Measurements from ENCODE around the gene IFNL1. TPM values are rescaled to one million over a fixed set of nuclear protein-coding genes. Genes with fewer than 3 reads are reported as not detected.

IFNL1 gene
- total and polyA plus RNA-seq, 2 donors, result 0.21 TPM; not detected in 1

- no peak for DNase-seq (ENCODE audit: low read depth in 6 of 9, low spot score in 9 of 9)
- H3K27ac ChIP-seq (ENCODE audit: low read depth in 1 of 2, low read length in 1 of 2), result no peak overlapping the region
- peaks cover 3 to 17% of the 10 kb centered on the region in 2 donors for H3K36me3 ChIP-seq (ENCODE audit: control insufficient read depth in 2 of 2, insufficient read depth in 2 of 2, low read length in 1 of 2)
- H3K9me3 ChIP-seq (ENCODE audit: control insufficient read depth in 2 of 2, insufficient read depth in 1 of 2, low read length in 1 of 2), result no peaks in the 10 kb centered on the region
- peaks cover 0 to 11% of the 10 kb centered on the region in 2 donors for H3K27me3 ChIP-seq (ENCODE audit: control insufficient read depth in 2 of 2, insufficient read depth in 1 of 2, low read length in 1 of 2)
- WGBS, result 14% methylated on average over 10 of the region's 10 CpGs
- H3K4me3 ChIP-seq (ENCODE audit: low read length in 2 of 2), result peak overlapping the region in 1 of 2 donors; percentile 70
- H3K4me1 ChIP-seq (ENCODE audit: control insufficient read depth in 2 of 2, insufficient read depth in 2 of 2, low read length in 2 of 2), result peaks cover 9 to 13% of the 10 kb centered on the region in 2 donors
These were observed 25.1 kb downstream of the IFNL1 start for GRCh38 chr19:39321117-39321831.

- peaks cover 4 to 15% of the 10 kb centered on the region in 2 donors for H3K36me3 ChIP-seq (ENCODE audit: control insufficient read depth in 2 of 2, insufficient read depth in 2 of 2, low read length in 1 of 2)
- peaks cover 9 to 13% of the 10 kb centered on the region in 2 donors for H3K4me1 ChIP-seq (ENCODE audit: control insufficient read depth in 2 of 2, insufficient read depth in 2 of 2, low read length in 2 of 2)
These were observed 25.6 kb downstream of the IFNL1 start for GRCh38 chr19:39321832-39322176.

GRCh38 chr19:39324242-39324842, 28.1 kb downstream of the IFNL1 start:
- no peak overlapping the region for H3K27ac ChIP-seq (ENCODE audit: low read depth in 1 of 2, low read length in 1 of 2)
- WGBS, result 97% methylated on average over 5 of the region's 5 CpGs
- peaks cover 28 to 35% of the 10 kb centered on the region in 2 donors for H3K36me3 ChIP-seq (ENCODE audit: control insufficient read depth in 2 of 2, insufficient read depth in 2 of 2, low read length in 1 of 2)
- H3K4me3 ChIP-seq (ENCODE audit: low read length in 2 of 2), result no peak overlapping the region
- DNase-seq (ENCODE audit: low read depth in 6 of 9, low spot score in 9 of 9), result no peak
- H3K9me3 ChIP-seq (ENCODE audit: control insufficient read depth in 2 of 2, insufficient read depth in 1 of 2, low read length in 1 of 2), result no peaks in the 10 kb centered on the region
- peaks cover 0 to 11% of the 10 kb centered on the region in 2 donors for H3K27me3 ChIP-seq (ENCODE audit: control insufficient read depth in 2 of 2, insufficient read depth in 1 of 2, low read length in 1 of 2)
- H3K4me1 ChIP-seq (ENCODE audit: control insufficient read depth in 2 of 2, insufficient read depth in 2 of 2, low read length in 2 of 2), result peaks cover 13 to 18% of the 10 kb centered on the region in 2 donors

More at GRCh38 chr19:39321832-39322176, 25.6 kb downstream of the IFNL1 start:
- no peaks in the 10 kb centered on the region for H3K9me3 ChIP-seq (ENCODE audit: control insufficient read depth in 2 of 2, insufficient read depth in 1 of 2, low read length in 1 of 2)
- peaks cover 0 to 11% of the 10 kb centered on the region in 2 donors for H3K27me3 ChIP-seq (ENCODE audit: control insufficient read depth in 2 of 2, insufficient read depth in 1 of 2, low read length in 1 of 2)
- no peak overlapping the region for H3K4me3 ChIP-seq (ENCODE audit: low read length in 2 of 2)
- H3K27ac ChIP-seq (ENCODE audit: low read depth in 1 of 2, low read length in 1 of 2), result no peak overlapping the region
- no peak for DNase-seq (ENCODE audit: low read depth in 6 of 9, low spot score in 9 of 9)

DNA sequence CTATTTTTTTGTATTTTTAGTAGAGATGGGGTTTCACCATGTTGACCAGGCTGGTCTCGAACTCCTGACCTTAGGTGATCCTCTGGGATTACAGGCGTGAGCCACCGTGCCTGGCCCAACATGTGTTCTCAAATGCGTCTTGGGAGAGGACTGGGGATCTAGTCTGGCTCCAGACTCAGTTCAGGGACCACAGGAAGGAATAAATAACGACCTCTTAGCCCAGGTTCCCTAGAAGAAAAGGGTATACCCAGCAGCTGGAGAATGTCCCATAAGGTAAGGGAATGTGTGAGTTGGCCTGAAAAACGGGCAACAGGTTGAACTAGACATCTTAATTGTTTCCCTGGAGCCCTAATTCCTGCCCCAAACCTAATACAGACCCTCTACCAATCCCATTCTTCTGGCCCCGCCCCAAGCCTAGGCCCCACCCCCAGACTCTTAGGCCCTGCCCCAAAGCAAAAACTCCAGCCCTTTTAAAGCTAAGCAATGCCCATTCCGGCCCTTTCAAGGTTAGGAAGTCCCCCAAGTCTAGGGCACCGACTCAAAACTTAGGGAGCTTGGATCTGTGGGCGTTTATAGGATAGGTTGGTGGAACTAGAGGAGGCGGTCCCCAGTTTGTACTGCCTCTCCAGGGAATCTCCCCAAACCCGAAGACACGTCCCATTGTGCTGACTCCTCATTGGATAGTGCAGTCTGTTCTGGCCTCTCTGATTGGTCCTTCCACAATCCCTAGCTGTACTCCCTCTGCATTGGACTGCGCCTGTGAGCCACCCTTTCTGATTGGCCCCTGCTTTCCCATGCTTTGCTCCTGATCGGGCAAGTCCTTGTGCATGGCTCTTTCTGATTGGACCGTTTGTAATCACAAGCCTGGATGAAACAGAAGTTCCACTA, 29.8 kb downstream of the IFNL1 start:
- Histone ChIP-seq H3K27me3 (ENCODE audit: control insufficient read depth in 2 of 2, insufficient read depth in 1 of 2, low read length in 1 of 2) (peaks cover 0 to 4% of the 10 kb centered on the region in 2 donors), H3K4me1 (ENCODE audit: control insufficient read depth in 2 of 2, insufficient read depth in 2 of 2, low read length in 2 of 2) (peaks cover 4 to 8% of the 10 kb centered on the region in 2 donors), H3K36me3 (ENCODE audit: control insufficient read depth in 2 of 2, insufficient read depth in 2 of 2, low read length in 1 of 2) (peaks cover 35 to 46% of the 10 kb centered on the region in 2 donors), H3K4me3 (ENCODE audit: low read length in 2 of 2) (no peak overlapping the region), H3K27ac (ENCODE audit: low read depth in 1 of 2, low read length in 1 of 2) (no peak overlapping the region), H3K9me3 (ENCODE audit: control insufficient read depth in 2 of 2, insufficient read depth in 1 of 2, low read length in 1 of 2) (no peaks in the 10 kb centered on the region)
- DNase-seq (ENCODE audit: low read depth in 6 of 9, low spot score in 9 of 9), result no peak
- WGBS, result 96% methylated on average over 16 of the region's 16 CpGs

DNA sequence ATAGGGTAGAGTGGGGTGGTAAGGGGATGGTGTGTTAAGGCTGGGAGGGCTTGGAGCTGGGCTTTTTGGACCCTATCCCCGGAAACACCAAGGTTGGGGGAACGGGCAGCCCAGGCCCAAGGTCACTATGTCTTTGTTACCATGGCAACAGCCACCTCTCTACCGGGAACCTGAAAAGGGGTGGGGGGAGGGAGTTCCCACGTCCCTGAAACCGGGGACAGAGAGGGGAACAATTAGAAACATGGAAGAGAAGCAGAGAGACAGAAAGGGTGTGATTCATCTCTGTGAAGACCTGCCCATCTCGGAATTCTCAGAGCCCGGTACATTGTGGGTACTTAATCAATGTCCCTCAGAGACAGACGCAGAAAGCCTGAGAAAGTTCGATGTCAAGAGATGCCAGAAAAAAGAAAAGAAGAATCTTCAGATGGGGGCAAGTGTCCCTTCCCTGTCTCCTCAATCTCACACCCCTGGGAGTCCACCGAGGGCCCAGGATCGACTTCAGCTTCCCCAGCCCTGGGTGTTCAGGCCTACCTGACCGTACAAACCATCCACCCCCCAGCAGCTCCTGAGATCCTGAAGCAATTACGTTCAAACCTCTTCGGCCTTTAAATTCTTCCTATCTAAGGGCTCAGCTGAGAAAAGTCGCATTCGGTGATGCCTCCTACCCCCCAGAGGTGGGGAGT, 31.3 kb downstream of the IFNL1 start:
- 92% methylated on average over 16 of the region's 16 CpGs for WGBS
- Histone ChIP-seq H3K9me3 (ENCODE audit: control insufficient read depth in 2 of 2, insufficient read depth in 1 of 2, low read length in 1 of 2) (no peaks in the 10 kb centered on the region), H3K27ac (ENCODE audit: low read depth in 1 of 2, low read length in 1 of 2) (no peak overlapping the region), H3K27me3 (ENCODE audit: control insufficient read depth in 2 of 2, insufficient read depth in 1 of 2, low read length in 1 of 2) (no peaks in the 10 kb centered on the region), H3K4me1 (ENCODE audit: control insufficient read depth in 2 of 2, insufficient read depth in 2 of 2, low read length in 2 of 2) (peaks cover 4 to 5% of the 10 kb centered on the region in 2 donors), H3K4me3 (ENCODE audit: low read length in 2 of 2) (no peak overlapping the region), H3K36me3 (ENCODE audit: control insufficient read depth in 2 of 2, insufficient read depth in 2 of 2, low read length in 1 of 2) (peaks cover 43 to 58% of the 10 kb centered on the region in 2 donors)
- no peak for DNase-seq (ENCODE audit: low read depth in 6 of 9, low spot score in 9 of 9)

DNA sequence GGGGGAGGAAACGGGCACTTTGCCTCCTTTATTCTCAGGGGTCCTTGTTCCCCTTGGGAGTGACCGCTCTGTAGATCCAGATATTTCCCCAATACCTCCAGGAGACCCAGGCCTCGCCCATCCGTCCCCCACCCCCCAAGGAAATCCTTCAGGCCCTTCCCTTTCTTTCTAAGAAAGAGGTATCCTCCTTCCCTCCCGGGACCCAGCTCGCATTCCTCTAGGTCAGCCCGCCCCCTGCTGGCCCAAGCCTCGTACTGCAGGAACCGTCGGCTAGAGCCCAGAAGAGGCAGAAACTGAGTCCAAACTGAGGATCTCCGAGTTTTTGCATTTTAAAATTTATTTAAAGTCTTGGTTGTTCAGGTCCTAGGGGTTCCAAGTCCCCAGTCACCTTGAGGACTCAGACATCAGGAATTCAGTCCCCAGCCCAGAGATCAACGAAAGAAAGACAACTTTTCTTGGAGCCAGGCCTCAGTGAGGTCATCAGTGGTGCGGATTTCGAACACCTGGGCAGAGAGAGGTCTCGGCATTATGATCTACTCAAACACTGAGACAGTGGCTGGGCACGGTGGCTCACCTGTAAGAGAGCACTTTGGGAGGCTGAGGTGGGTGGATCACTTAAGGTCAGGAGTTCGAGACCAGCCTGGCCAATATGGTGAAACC, 32.0 kb downstream of the IFNL1 start:
- no peak overlapping the region for H3K27ac ChIP-seq (ENCODE audit: low read depth in 1 of 2, low read length in 1 of 2)
- peak in 5 of 9 donors; percentile 53 to 74 (median 60) for DNase-seq (ENCODE audit: low read depth in 6 of 9, low spot score in 9 of 9)
- peaks cover 47 to 64% of the 10 kb centered on the region in 2 donors for H3K36me3 ChIP-seq (ENCODE audit: control insufficient read depth in 2 of 2, insufficient read depth in 2 of 2, low read length in 1 of 2)
- H3K4me1 ChIP-seq (ENCODE audit: control insufficient read depth in 2 of 2, insufficient read depth in 2 of 2, low read length in 2 of 2), result peaks cover 4 to 9% of the 10 kb centered on the region in 2 donors
- H3K9me3 ChIP-seq (ENCODE audit: control insufficient read depth in 2 of 2, insufficient read depth in 1 of 2, low read length in 1 of 2), result no peaks in the 10 kb centered on the region
- no peak overlapping the region for H3K4me3 ChIP-seq (ENCODE audit: low read length in 2 of 2)
- WGBS, result 51% methylated on average over 17 of the region's 17 CpGs
- H3K27me3 ChIP-seq (ENCODE audit: control insufficient read depth in 2 of 2, insufficient read depth in 1 of 2, low read length in 1 of 2), result no peaks in the 10 kb centered on the region

- no peaks in the 10 kb centered on the region for H3K9me3 ChIP-seq (ENCODE audit: control insufficient read depth in 2 of 2, insufficient read depth in 1 of 2, low read length in 1 of 2)
- no peak overlapping the region for H3K4me3 ChIP-seq (ENCODE audit: low read length in 2 of 2)
- H3K27ac ChIP-seq (ENCODE audit: low read depth in 1 of 2, low read length in 1 of 2), result no peak overlapping the region
- DNase-seq (ENCODE audit: low read depth in 6 of 9, low spot score in 9 of 9), result no peak
- H3K36me3 ChIP-seq (ENCODE audit: control insufficient read depth in 2 of 2, insufficient read depth in 2 of 2, low read length in 1 of 2), result peaks cover 47 to 66% of the 10 kb centered on the region in 2 donors
- no peaks in the 10 kb centered on the region for H3K27me3 ChIP-seq (ENCODE audit: control insufficient read depth in 2 of 2, insufficient read depth in 1 of 2, low read length in 1 of 2)
- H3K4me1 ChIP-seq (ENCODE audit: control insufficient read depth in 2 of 2, insufficient read depth in 2 of 2, low read length in 2 of 2), result peaks cover 11 to 21% of the 10 kb centered on the region in 2 donors
- WGBS, result 98% methylated on average over 7 of the region's 7 CpGs
These were observed 33.7 kb downstream of the IFNL1 start for GRCh38 chr19:39329948-39330347.

DNA sequence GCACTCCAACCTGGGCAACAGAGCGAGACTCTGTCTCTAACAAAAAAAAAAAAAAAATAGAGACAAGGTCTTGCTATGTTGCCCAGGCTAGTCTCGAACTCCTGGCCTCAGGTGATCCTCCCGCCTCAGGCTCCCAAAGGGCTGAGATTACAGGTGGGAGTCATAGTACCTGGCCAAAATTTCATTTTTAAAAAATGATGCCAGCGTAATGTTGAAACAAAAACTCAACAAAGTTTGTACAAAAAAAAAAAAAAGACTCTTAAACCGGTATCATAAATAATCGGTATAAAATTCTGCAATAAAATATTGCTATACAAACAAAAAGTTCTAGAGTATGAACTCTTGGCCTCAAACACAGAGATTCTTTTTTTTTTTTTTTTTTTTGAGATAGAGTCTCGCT, 36.1 kb downstream of the IFNL1 start:
- Histone ChIP-seq H3K9me3 (ENCODE audit: control insufficient read depth in 2 of 2, insufficient read depth in 1 of 2, low read length in 1 of 2) (peaks cover 0 to under 1% of the 10 kb centered on the region in 2 donors), H3K27me3 (ENCODE audit: control insufficient read depth in 2 of 2, insufficient read depth in 1 of 2, low read length in 1 of 2) (no peaks in the 10 kb centered on the region), H3K27ac (ENCODE audit: low read depth in 1 of 2, low read length in 1 of 2) (no peak overlapping the region), H3K4me1 (ENCODE audit: control insufficient read depth in 2 of 2, insufficient read depth in 2 of 2, low read length in 2 of 2) (peaks cover 16 to 34% of the 10 kb centered on the region in 2 donors), H3K4me3 (ENCODE audit: low read length in 2 of 2) (no peak overlapping the region), H3K36me3 (ENCODE audit: control insufficient read depth in 2 of 2, insufficient read depth in 2 of 2, low read length in 1 of 2) (peaks cover 38 to 51% of the 10 kb centered on the region in 2 donors)
- DNase-seq (ENCODE audit: low read depth in 6 of 9, low spot score in 9 of 9), result no peak
- WGBS, result 90% methylated on average over 7 of the region's 7 CpGs

All from thymus (tissue), 11 donors.